Measurements from ENCODE around the gene SPATS2L. TPM values are rescaled to one million over a fixed set of nuclear protein-coding genes. Genes with fewer than 3 reads are reported as not detected.

Gene SPATS2L
- total RNA-seq, 2 donors from 2014 or later: 9.7 to 54.4 TPM

- H3K27ac Mint-ChIP-seq: no peak overlapping the region
- H3K36me3 Mint-ChIP-seq (ENCODE audit: low read depth): no peaks in the 10 kb centered on the region
- ATAC-seq (replicated peaks): no peak
- H3K4me1 Mint-ChIP-seq: peaks cover 27% of the 10 kb centered on the region
- H3K4me3 Mint-ChIP-seq: no peak overlapping the region
- H3K27me3 Mint-ChIP-seq: peaks cover 3% of the 10 kb centered on the region
- H3K9me3 Mint-ChIP-seq: no peaks in the 10 kb centered on the region
These were observed 152.6 kb downstream of the SPATS2L start for GRCh38 chr2:200459101-200459500.

- no peaks in the 10 kb centered on the region for H3K27me3 Mint-ChIP-seq
- no peak for ATAC-seq (replicated peaks)
- no peaks in the 10 kb centered on the region for H3K36me3 Mint-ChIP-seq (ENCODE audit: low read depth)
- no peak overlapping the region for H3K4me3 Mint-ChIP-seq
- no peaks in the 10 kb centered on the region for H3K9me3 Mint-ChIP-seq
- H3K4me1 Mint-ChIP-seq: peaks cover 6% of the 10 kb centered on the region
- no peak overlapping the region for H3K27ac Mint-ChIP-seq
These were observed 155.6 kb downstream of the SPATS2L start for GRCh38 chr2:200461846-200462710.

GRCh38 chr2:200463452-200463851 lies 157.0 kb downstream of the SPATS2L start:
- Mint-ChIP-seq H3K9me3 (no peaks in the 10 kb centered on the region), H3K27ac (no peak overlapping the region), H3K4me3 (no peak overlapping the region), H3K36me3 (ENCODE audit: low read depth) (no peaks in the 10 kb centered on the region), H3K27me3 (no peaks in the 10 kb centered on the region), H3K4me1 (peaks cover 19% of the 10 kb centered on the region)
- no peak for ATAC-seq (replicated peaks)

- Mint-ChIP-seq H3K27me3 (no peaks in the 10 kb centered on the region), H3K27ac (peak overlapping the region; percentile 78), H3K36me3 (ENCODE audit: low read depth) (no peaks in the 10 kb centered on the region), H3K9me3 (no peaks in the 10 kb centered on the region), H3K4me3 (peak overlapping the region; percentile 64), H3K4me1 (peaks cover 30% of the 10 kb centered on the region)
- peak; percentile 91 for ATAC-seq (replicated peaks)
These were observed 160.2 kb downstream of the SPATS2L start for GRCh38 chr2:200466425-200467418.

- H3K9me3 Mint-ChIP-seq: no peaks in the 10 kb centered on the region
- H3K4me3 Mint-ChIP-seq: peak overlapping the region; percentile 64
- peaks cover 30% of the 10 kb centered on the region for H3K4me1 Mint-ChIP-seq
- H3K27me3 Mint-ChIP-seq: no peaks in the 10 kb centered on the region
- ATAC-seq (replicated peaks): no peak
- H3K36me3 Mint-ChIP-seq (ENCODE audit: low read depth): no peaks in the 10 kb centered on the region
- H3K27ac Mint-ChIP-seq: peak overlapping the region; percentile 78
These were observed 161.6 kb downstream of the SPATS2L start for GRCh38 chr2:200467806-200468681.

GRCh38 chr2:200469708-200470211 lies 163.3 kb downstream of the SPATS2L start:
- H3K36me3 Mint-ChIP-seq (ENCODE audit: low read depth): no peaks in the 10 kb centered on the region
- no peak overlapping the region for H3K4me3 Mint-ChIP-seq
- H3K4me1 Mint-ChIP-seq: peaks cover 30% of the 10 kb centered on the region
- no peak for ATAC-seq (replicated peaks)
- no peaks in the 10 kb centered on the region for H3K27me3 Mint-ChIP-seq
- H3K9me3 Mint-ChIP-seq: no peaks in the 10 kb centered on the region
- H3K27ac Mint-ChIP-seq: no peak overlapping the region

GRCh38 chr2:200470230-200470629 lies 163.7 kb downstream of the SPATS2L start:
- Mint-ChIP-seq H3K27ac (no peak overlapping the region), H3K9me3 (no peaks in the 10 kb centered on the region), H3K4me3 (no peak overlapping the region), H3K36me3 (ENCODE audit: low read depth) (no peaks in the 10 kb centered on the region), H3K4me1 (peaks cover 30% of the 10 kb centered on the region), H3K27me3 (no peaks in the 10 kb centered on the region)
- no peak for ATAC-seq (replicated peaks)

GRCh38 chr2:200471324-200471848 lies 164.9 kb downstream of the SPATS2L start:
- no peaks in the 10 kb centered on the region for H3K9me3 Mint-ChIP-seq
- H3K27ac Mint-ChIP-seq: peak overlapping the region; percentile 4
- peak; percentile 42 for ATAC-seq (replicated peaks)
- H3K36me3 Mint-ChIP-seq (ENCODE audit: low read depth): no peaks in the 10 kb centered on the region
- peak overlapping the region; percentile 27 for H3K4me3 Mint-ChIP-seq
- no peaks in the 10 kb centered on the region for H3K27me3 Mint-ChIP-seq
- H3K4me1 Mint-ChIP-seq: peaks cover 30% of the 10 kb centered on the region

- Mint-ChIP-seq H3K36me3 (ENCODE audit: low read depth) (no peaks in the 10 kb centered on the region), H3K9me3 (no peaks in the 10 kb centered on the region), H3K4me3 (no peak overlapping the region), H3K27me3 (no peaks in the 10 kb centered on the region), H3K27ac (peak overlapping the region; percentile 36), H3K4me1 (peaks cover 24% of the 10 kb centered on the region)
- no peak for ATAC-seq (replicated peaks)
These were observed 165.6 kb downstream of the SPATS2L start for GRCh38 chr2:200471928-200472645.

GRCh38 chr2:200472853-200473464 lies 166.5 kb downstream of the SPATS2L start:
- H3K9me3 Mint-ChIP-seq: no peaks in the 10 kb centered on the region
- ATAC-seq (replicated peaks): no peak
- H3K4me1 Mint-ChIP-seq: peaks cover 15% of the 10 kb centered on the region
- no peaks in the 10 kb centered on the region for H3K27me3 Mint-ChIP-seq
- no peaks in the 10 kb centered on the region for H3K36me3 Mint-ChIP-seq (ENCODE audit: low read depth)
- H3K4me3 Mint-ChIP-seq: no peak overlapping the region
- H3K27ac Mint-ChIP-seq: no peak overlapping the region

GRCh38 chr2:200475795-200476194 lies 169.3 kb downstream of the SPATS2L start:
- ATAC-seq (replicated peaks): no peak
- Mint-ChIP-seq H3K27ac (no peak overlapping the region), H3K4me3 (no peak overlapping the region), H3K9me3 (no peaks in the 10 kb centered on the region), H3K36me3 (ENCODE audit: low read depth) (peaks cover 5% of the 10 kb centered on the region), H3K4me1 (peaks cover 5% of the 10 kb centered on the region), H3K27me3 (no peaks in the 10 kb centered on the region)

- Mint-ChIP-seq H3K27ac (no peak overlapping the region), H3K4me3 (no peak overlapping the region), H3K4me1 (no peaks in the 10 kb centered on the region), H3K27me3 (no peaks in the 10 kb centered on the region), H3K9me3 (no peaks in the 10 kb centered on the region), H3K36me3 (ENCODE audit: low read depth) (peaks cover 5% of the 10 kb centered on the region)
- ATAC-seq (replicated peaks): no peak
These were observed 170.3 kb downstream of the SPATS2L start for GRCh38 chr2:200476836-200477235.

GRCh38 chr2:200477667-200478131 lies 171.2 kb downstream of the SPATS2L start:
- peaks cover 5% of the 10 kb centered on the region for H3K36me3 Mint-ChIP-seq (ENCODE audit: low read depth)
- H3K27me3 Mint-ChIP-seq: no peaks in the 10 kb centered on the region
- H3K4me1 Mint-ChIP-seq: no peaks in the 10 kb centered on the region
- no peaks in the 10 kb centered on the region for H3K9me3 Mint-ChIP-seq
- H3K27ac Mint-ChIP-seq: no peak overlapping the region
- ATAC-seq (replicated peaks): no peak
- H3K4me3 Mint-ChIP-seq: no peak overlapping the region
